Mammary epithelial cell (primary cell): ENCODE measurements around the gene UGT1A7.

Experiments used
- CTCF ChIP-seq, 2 donors: IDR thresholded peaks in 1 of 2; conservative IDR thresholded peaks in 1 of 2; 2 replicates each; pipeline ENCODE4 v1.5.1; 2011 to 2012; ENCODE audit warnings: inconsistent platforms in 2 of 2, low read length in 2 of 2, mild to moderate bottlenecking in 2 of 2, control low read depth in 1 of 2, low read depth in 1 of 2; ENCODE audit not compliant: insufficient read depth in 1 of 2; ENCODE audit errors: extremely low read depth in 1 of 2
- EZH2 ChIP-seq: IDR thresholded peaks from 2 replicates; pipeline ENCODE4 v1.6.1; 2012; ENCODE audit warnings: low read length, inconsistent platforms, borderline replicate concordance

GRCh38 chr2:233689501-233689900 is 7.8 kb downstream of the UGT1A7 start:
- TF ChIP-seq CTCF (conservative IDR thresholded peaks at IDR 0.05 in 1 of 2, IDR thresholded peaks at IDR 0.05 in 1 of 2; ENCODE audit: extremely low read depth in 1 of 2, insufficient read depth in 1 of 2, low read depth in 1 of 2, low read length in 2 of 2) (no peak), EZH2 (no peak)
